Fibroblast of pulmonary artery (primary cell): ENCODE measurements around the gene EVA1C.

Experiments used
- DNase-seq: peaks from one replicate; pipeline ENCODE4 v3.0.0-alpha.2; 2010; ENCODE audit warnings: low read depth
- H3K4me3 ChIP-seq: replicated peaks from 2 replicates; pipeline ENCODE4 v1.5.1; 2011; ENCODE audit warnings: low read depth, mild to moderate bottlenecking, control low read depth, low read length, moderate library complexity
- TF ChIP-seq, protein P1 (sequence below): IDR thresholded peaks from 2 replicates; pipeline ENCODE4 v1.5.1; 2011; ENCODE audit warnings: mild to moderate bottlenecking, control low read depth, low read length, inconsistent platforms; ENCODE audit errors: missing control alignments

EVA1C gene

DNA sequence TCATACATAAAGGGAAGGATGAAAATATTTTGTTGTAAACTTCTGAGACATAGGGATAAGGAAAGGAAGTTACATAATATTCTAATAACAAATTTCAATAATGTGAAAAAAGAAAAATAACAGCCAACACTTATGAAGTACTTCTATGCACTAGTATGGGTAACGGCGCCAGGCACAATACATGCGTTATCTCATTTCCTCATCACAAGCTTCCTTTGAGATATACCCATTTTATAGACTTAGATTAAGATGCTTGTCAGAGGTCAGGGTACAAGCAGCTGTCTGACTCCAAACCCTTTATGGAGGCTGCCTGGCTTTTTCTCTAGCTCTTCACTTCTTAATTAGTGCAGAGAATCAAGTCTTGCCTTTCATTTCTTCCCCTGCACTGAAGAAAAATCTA is 131.5 kb downstream of the EVA1C start:
- TF ChIP-seq, protein P1, sequence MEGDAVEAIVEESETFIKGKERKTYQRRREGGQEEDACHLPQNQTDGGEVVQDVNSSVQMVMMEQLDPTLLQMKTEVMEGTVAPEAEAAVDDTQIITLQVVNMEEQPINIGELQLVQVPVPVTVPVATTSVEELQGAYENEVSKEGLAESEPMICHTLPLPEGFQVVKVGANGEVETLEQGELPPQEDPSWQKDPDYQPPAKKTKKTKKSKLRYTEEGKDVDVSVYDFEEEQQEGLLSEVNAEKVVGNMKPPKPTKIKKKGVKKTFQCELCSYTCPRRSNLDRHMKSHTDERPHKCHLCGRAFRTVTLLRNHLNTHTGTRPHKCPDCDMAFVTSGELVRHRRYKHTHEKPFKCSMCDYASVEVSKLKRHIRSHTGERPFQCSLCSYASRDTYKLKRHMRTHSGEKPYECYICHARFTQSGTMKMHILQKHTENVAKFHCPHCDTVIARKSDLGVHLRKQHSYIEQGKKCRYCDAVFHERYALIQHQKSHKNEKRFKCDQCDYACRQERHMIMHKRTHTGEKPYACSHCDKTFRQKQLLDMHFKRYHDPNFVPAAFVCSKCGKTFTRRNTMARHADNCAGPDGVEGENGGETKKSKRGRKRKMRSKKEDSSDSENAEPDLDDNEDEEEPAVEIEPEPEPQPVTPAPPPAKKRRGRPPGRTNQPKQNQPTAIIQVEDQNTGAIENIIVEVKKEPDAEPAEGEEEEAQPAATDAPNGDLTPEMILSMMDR = no peak
- DNase-seq = no peak
- H3K4me3 ChIP-seq = no peak overlapping the region

DNA sequence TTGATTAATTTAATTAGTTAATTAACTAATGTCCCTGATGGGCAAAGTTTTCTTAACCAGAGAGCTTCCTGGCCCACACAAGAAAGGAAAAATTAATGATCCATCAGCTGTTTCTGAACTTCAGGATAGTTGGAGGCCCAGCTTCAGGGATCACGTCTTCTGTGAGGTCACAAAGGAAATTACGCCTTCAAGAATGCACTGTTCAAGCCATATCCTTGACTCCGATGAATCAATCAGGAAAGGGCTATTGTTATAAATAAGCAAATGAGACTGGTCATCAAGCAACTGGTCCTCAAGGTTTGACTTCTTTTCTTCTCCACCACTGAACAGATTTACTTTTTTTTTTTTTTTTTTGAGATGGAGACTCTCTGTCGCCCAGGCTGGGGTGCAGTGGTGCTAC is 132.2 kb downstream of the EVA1C start:
- no peak overlapping the region for H3K4me3 ChIP-seq
- TF ChIP-seq, protein P1 = no peak
- DNase-seq = peak; percentile 68

DNA sequence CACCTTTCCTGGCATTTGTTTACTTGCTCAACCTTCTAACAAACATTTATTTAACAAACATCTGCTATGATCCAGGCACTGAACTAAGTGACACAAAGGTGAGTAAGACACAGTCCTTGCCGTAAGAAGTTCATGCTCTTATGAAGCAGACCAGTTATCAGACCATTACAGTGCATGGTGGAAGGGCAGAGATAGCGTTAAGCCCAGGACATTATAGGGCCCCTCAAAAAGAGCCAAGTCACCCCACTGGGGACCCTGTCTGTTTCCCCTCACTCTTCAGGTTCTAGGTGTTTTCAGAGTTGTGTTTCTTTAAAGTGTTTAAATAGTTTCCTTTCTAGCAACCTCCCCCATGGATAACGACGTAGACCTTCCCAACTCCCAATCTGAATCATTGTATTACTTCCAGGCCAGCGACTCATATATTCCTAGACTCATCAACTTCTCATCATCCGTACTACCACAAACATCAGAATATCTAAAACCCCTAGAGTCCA is 133.5 kb downstream of the EVA1C start:
- peak; percentile 15 for DNase-seq
- TF ChIP-seq, protein P1 = no peak
- H3K4me3 ChIP-seq = no peak overlapping the region

DNA sequence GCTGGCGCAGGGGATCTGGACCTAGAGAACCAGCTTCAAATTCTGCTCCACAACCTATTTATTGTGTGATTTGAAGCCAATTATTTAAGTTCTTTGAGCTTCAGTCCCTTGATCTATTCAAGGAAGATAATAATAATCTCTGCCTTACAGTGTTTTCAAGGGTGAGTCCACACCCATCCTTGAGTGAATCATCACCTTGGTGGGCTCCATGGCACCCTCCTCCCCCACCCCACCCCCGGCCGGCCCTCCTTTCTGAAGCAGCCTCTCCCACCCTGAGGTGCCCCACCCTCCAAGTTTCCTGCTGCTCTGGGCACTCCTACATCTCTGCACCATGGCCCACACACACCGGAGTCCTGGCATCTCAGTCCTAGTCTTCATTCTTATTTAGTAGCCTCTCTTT is 134.5 kb downstream of the EVA1C start:
- no peak overlapping the region for H3K4me3 ChIP-seq
- TF ChIP-seq, protein P1 = no peak
- DNase-seq = no peak

DNA sequence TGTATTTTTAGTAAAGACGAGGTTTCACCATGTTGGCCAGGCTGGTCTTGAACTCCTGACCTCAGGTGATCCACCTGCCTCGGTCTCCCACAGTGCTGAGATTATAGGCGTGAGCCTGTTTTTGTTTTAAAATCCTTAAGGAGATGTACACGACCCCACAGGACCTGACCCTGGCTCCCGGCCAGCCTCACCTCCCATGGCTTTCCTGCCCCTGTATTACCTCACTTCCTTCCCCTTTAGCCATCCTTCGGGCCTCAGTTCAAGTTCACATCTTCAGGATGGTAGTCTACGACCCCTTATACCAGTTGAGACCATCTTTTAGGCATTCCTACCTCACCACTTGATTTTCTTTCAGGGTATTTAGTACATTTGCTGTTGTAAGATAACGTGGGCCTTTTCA is 136.5 kb downstream of the EVA1C start:
- H3K4me3 ChIP-seq = no peak overlapping the region
- TF ChIP-seq, protein P1 = no peak
- DNase-seq = no peak

DNA sequence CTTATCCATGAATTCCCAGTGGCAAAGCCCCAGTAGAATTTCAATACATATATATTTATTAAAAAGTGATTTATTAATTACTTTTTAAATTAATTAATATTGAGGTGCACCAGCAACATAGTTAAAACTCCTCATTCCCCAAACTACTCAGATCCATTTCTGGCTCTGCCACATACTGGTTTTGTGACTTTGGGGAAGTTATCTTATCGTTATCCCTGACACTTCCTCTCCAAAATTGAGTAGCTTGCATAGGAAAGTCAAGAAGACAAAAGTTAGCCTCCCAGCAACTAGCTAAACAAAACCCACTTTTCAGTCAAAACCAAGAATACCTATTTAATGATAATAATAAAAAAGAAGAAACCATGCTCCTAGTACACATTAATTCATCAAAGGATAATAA is 136.9 kb downstream of the EVA1C start:
- no peak for DNase-seq
- TF ChIP-seq, protein P1 = no peak
- H3K4me3 ChIP-seq = no peak overlapping the region

DNA sequence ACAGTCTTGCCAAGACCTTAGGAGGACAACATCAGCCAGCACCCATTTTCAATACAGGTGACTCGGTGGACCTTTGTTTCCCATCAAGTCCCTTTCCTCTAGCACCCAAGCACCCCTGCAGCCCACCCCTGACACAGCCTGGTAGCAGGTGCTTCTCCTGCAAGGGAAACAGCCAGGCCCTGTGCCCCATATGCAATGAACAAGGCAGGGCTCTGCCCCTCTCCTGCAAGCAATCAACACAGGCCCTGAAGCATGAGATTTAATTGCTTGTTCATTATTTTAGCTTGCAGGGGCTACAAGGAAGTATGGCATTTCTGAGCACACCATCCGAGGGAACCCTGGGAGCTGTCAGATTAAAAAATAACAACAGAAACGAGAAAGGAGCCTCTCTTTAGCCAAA is 137.4 kb downstream of the EVA1C start:
- no peak overlapping the region for H3K4me3 ChIP-seq
- TF ChIP-seq, protein P1 = no peak
- DNase-seq = no peak
